GM12878 (cell line): ENCODE measurements around the gene FLT3LG. TPM values are rescaled to one million over a fixed set of nuclear protein-coding genes. Genes with fewer than 3 reads are reported as not detected.

Experiments
- ATAC-seq: fragments of 200-7000 bp; cut with Tn5 transposase; 3 replicates; pipeline ENCODE4 v1.9.1; 2020; ENCODE audit warnings: mild to moderate bottlenecking, moderate library complexity
- BruUV-seq: library from RNA; stranded (reverse); fragments of 400-500 nt; replicated peaks from 2 replicates; lab custom pipeline; 2021; lab: Mats Ljungman, UMichigan
- CTCF ChIA-PET: fragments of 300-600 bp; sonication (Branson Sonifier 250); formaldehyde crosslinking; extraction: SDS; loops from one replicate; lab custom pipeline; 2021; ENCODE audit warnings: inconsistent platforms; lab: Yijun Ruan, JAX
- POLR2A ChIA-PET: fragments of 350-600 bp; formaldehyde crosslinking; extraction: SDS; loops from one replicate; lab custom pipeline; 2021; ENCODE audit warnings: inconsistent platforms; lab: Charles Lee
- RAD21 ChIA-PET: fragments of 300-600 bp; sonication (Branson Sonifier 250); formaldehyde crosslinking; loops from one replicate; lab custom pipeline; 2023; ENCODE audit warnings: antibody characterized with exemption; ENCODE audit not compliant: unreplicated experiment; lab: Charles Lee
- SMC1A ChIA-PET: fragments of 300-600 bp; sonication (Branson Sonifier 250); formaldehyde crosslinking; loops from one replicate; lab custom pipeline; 2023; ENCODE audit not compliant: unreplicated experiment, uncharacterized antibody; lab: Charles Lee
- DNase-seq: peaks from one replicate; pipeline ENCODE4 v3.0.0-alpha.2; 2011; ENCODE audit warnings: low read depth, low spot score
- FAIRE-seq: peaks from 3 replicates; lab custom pipeline; 2011; peaks lifted over from hg19 to GRCh38; lab: Jason Lieb, UNC
- H2AFZ ChIP-seq: 2 replicates; pipeline ENCODE4 v1.6.0; 2011; ENCODE audit warnings: low read depth, low read length, control low read depth; ENCODE audit not compliant: control insufficient read depth
- H3K27ac ChIP-seq: 2 replicates; pipeline ENCODE4 v1.5.1; 2011; ENCODE audit warnings: control low read depth; ENCODE audit not compliant: control insufficient read depth, insufficient read depth
- H3K27me3 ChIP-seq, 2 experiments: replicated peaks in 1 of 2; 2 replicates each; pipeline versions ENCODE4 v1.6.0 to v1.6.1; 2011; ENCODE audit warnings: low read length in 1 of 2; ENCODE audit not compliant: control insufficient read depth in 2 of 2, insufficient read depth in 2 of 2
- H3K36me3 ChIP-seq, 2 experiments: 2 replicates each; pipeline ENCODE4 v1.5.1; 2011; ENCODE audit warnings: low read length in 1 of 2; ENCODE audit not compliant: control insufficient read depth in 2 of 2, insufficient read depth in 2 of 2
- H3K4me1 ChIP-seq: 2 replicates; pipeline ENCODE4 v1.6.1; 2011; ENCODE audit warnings: mild to moderate bottlenecking, low read length, moderate library complexity, mixed read lengths; ENCODE audit not compliant: control insufficient read depth, insufficient read depth
- H3K4me2 ChIP-seq: 2 replicates; pipeline ENCODE4 v1.6.0; 2011; ENCODE audit warnings: control low read depth; ENCODE audit not compliant: control insufficient read depth, insufficient read depth
- H3K4me3 ChIP-seq: fragments of 200-600 bp; sonication (generic); 2 replicates; pipeline ENCODE4 v1.5.1; 2016
- H3K79me2 ChIP-seq: 2 replicates; pipeline ENCODE4 v1.6.0; 2011; ENCODE audit warnings: low read length; ENCODE audit not compliant: control insufficient read depth, insufficient read depth
- H3K9ac ChIP-seq: 2 replicates; pipeline ENCODE4 v1.8.0; 2011; ENCODE audit warnings: low read length, control low read depth, mixed read lengths; ENCODE audit not compliant: control insufficient read depth, insufficient read depth
- H3K9me3 ChIP-seq: replicated peaks from 3 replicates; pipeline ENCODE4 v1.5.1; 2011; ENCODE audit warnings: mild to moderate bottlenecking, low read length; ENCODE audit not compliant: control insufficient read depth, insufficient read depth
- H4K20me1 ChIP-seq: 2 replicates; pipeline ENCODE4 v1.6.0; 2011; ENCODE audit not compliant: control insufficient read depth, insufficient read depth
- BACH1 ChIP-seq: fragments of 450-650 bp; IDR thresholded peaks from 2 replicates; pipeline ENCODE4 v1.6.1; 2017; ENCODE audit warnings: mild to moderate bottlenecking, borderline replicate concordance
- BRCA1 ChIP-seq: IDR thresholded peaks from 2 replicates; pipeline ENCODE4 v1.6.1; 2011; ENCODE audit warnings: low read depth, low read length, improper control_type of control experiment
- CBFB ChIP-seq: IDR thresholded peaks from 2 replicates; pipeline ENCODE4 v1.6.1; 2016; ENCODE audit warnings: antibody characterized with exemption, low read depth
- CBX5 ChIP-seq: sonication (generic); IDR thresholded peaks from 2 replicates; pipeline ENCODE4 v1.6.1; 2016; ENCODE audit warnings: low read depth, moderate library complexity, mild to moderate bottlenecking, inconsistent platforms
- E2F4 ChIP-seq: IDR thresholded peaks from 2 replicates; pipeline ENCODE4 v1.6.1; 2012; ENCODE audit warnings: low read depth, low read length, improper control_type of control experiment
- GATAD2B ChIP-seq: fragments of 450-650 bp; conservative IDR thresholded peaks from 2 replicates; pipeline ENCODE4 v1.6.1; 2017; ENCODE audit warnings: low read depth, mild to moderate bottlenecking, moderate library complexity
- HDAC2 ChIP-seq: fragments of 200-600 bp; sonication (generic); IDR thresholded peaks from 2 replicates; pipeline ENCODE4 v1.6.1; 2017
- JUNB ChIP-seq: IDR thresholded peaks from 2 replicates; pipeline ENCODE4 v1.6.1; 2016; ENCODE audit warnings: antibody characterized with exemption, mild to moderate bottlenecking
- LARP7 ChIP-seq: fragments of 450-650 bp; IDR thresholded peaks from 2 replicates; pipeline ENCODE4 v1.6.1; 2017; ENCODE audit warnings: mild to moderate bottlenecking
- MLLT1 ChIP-seq: fragments of 450-650 bp; IDR thresholded peaks from 2 replicates; pipeline ENCODE4 v1.6.1; 2016; ENCODE audit warnings: mild to moderate bottlenecking
- MXI1 ChIP-seq: fragments of 150-350 bp; IDR thresholded peaks from 2 replicates; pipeline ENCODE4 v1.6.1; 2011; ENCODE audit warnings: low read depth, mild to moderate bottlenecking, inconsistent platforms, low read length, improper control_type of control experiment
- NR2F1 ChIP-seq: fragments of 450-650 bp; conservative IDR thresholded peaks from 2 replicates; pipeline ENCODE4 v1.6.1; 2017; ENCODE audit warnings: mild to moderate bottlenecking
- TAF1 ChIP-seq: IDR thresholded peaks from 2 replicates; pipeline ENCODE4 v1.6.1; 2011; ENCODE audit warnings: mild to moderate bottlenecking, low read depth, low read length, borderline replicate concordance
- TARDBP ChIP-seq: IDR thresholded peaks from 2 replicates; pipeline ENCODE4 v1.6.1; 2016; ENCODE audit warnings: borderline replicate concordance
- ZZZ3 ChIP-seq: IDR thresholded peaks from 2 replicates; pipeline ENCODE4 v1.6.1; 2011; ENCODE audit warnings: low read depth; ENCODE audit not compliant: control insufficient read depth, insufficient read length
- WGBS: methylation state at CpG from one replicate; pipeline ENCODE4 v1.1.6; 2016; ENCODE audit warnings: low lambda C conversion rate; ENCODE audit not compliant: insufficient replicate concordance, insufficient coverage; ENCODE audit errors: missing lambda C conversion rate; 5-methylcytosine and 5-hydroxymethylcytosine counted together
- in situ Hi-C: fragments of 300-500 bp; cut with MboI; formaldehyde crosslinking; loops from 9 replicates; pipeline ENCODE4 v1.14.3; 2018; ENCODE audit warnings: mixed read lengths
- intact Hi-C: fragments of 100-400 bp; cut with micrococcal nuclease; formaldehyde crosslinking; loops from one replicate; pipeline ENCODE4 v1.14.2; 2022; ENCODE audit not compliant: unreplicated experiment
- polyA plus RNA-seq, 11 experiments: library from polyadenylated mRNA; depleted of rRNA in 4 of 11; unstranded in 6 of 11; stranded (reverse) in 5 of 11; fragments of >200 nt; fragmentation: Nextera tagmentation in 4 of 11; fragmentation: Illumina TruSeq in 1 of 11; extraction: Ambion mirVana in 4 of 11; extraction: Trizol in 1 of 11; gene quantifications; 1 replicate in 1 of 11; 2 replicates in 10 of 11; pipeline versions ENCODE4 v1.2.1 to v1.2.3, GENCODE V29; 2011 to 2016; ENCODE audit warnings: inconsistent platforms in 2 of 11, missing spikeins in 2 of 11, low read depth in 1 of 11
- total RNA-seq, 4 experiments: library from RNA; depleted of rRNA in 3 of 4; stranded (reverse); fragments of >200 nt in 3 of 4; fragmentation: Illumina TruSeq in 1 of 4; extraction: Trizol in 1 of 4; gene quantifications; 2 replicates each; pipeline versions ENCODE4 v1.2.1 to v1.2.3, GENCODE V29; 2013 to 2021
- TF ChIP-seq, protein P1 (sequence below): fragments of 150-350 bp; IDR thresholded peaks from 2 replicates; pipeline ENCODE4 v1.6.1; 2016; ENCODE audit warnings: low read depth, low read length

FLT3LG gene
- total and polyA plus RNA-seq, 10 of the 15 experiments (the other 5 are each of a cell fraction or from before 2014, with no cell fraction given): 0.68 to 13.1 (median 4.3) TPM

- peak; percentile 26; the same call in 1 of the 2 replicates for TF ChIP-seq MLLT1
These were observed 15.0 kb downstream of the FLT3LG start (continued) for GRCh38 chr19:49488863-49489537.

GRCh38 chr19:49489601-49490167 is 15.7 kb downstream of the FLT3LG start:
- no TSS peak for BruUV-seq
- ChIA-PET SMC1A (no interaction called here), CTCF (interaction anchor here (0.9 to 1.5 kb wide), 5 partner anchors 15 to 151 kb away, joined by 3 to 6 read pairs (median 5); partner anchors contain the start of gene RRAS), POLR2A (interaction anchor here (0.6 to 2.7 kb wide), 2 partner anchors 9 to 79 kb away, joined by 4 to 11 read pairs; no protein-coding TSS in a partner anchor), RAD21 (interaction anchor here (1.3 kb wide), 1 partner anchor 57 kb away, joined by 4 read pairs; no protein-coding TSS in a partner anchor)
- Histone ChIP-seq H3K4me1 (peaks cover 16% of the 10 kb centered on the region), H3K9me3 (no peaks in the 10 kb centered on the region; the same call in 2 of the 3 replicates), H3K27ac (peak overlapping the region; percentile 83), H3K9ac (peak overlapping the region; percentile 95), H3K79me2 (peaks cover 41% of the 10 kb centered on the region), H3K4me3 (peak overlapping the region; percentile 97), H2AFZ (no peak overlapping the region), H3K4me2 (peak overlapping the region; percentile 91), H3K27me3 (no peaks in the 10 kb centered on the region), H3K36me3 (peaks cover 26 to 40% of the 10 kb centered on the region in 2 experiments), H4K20me1 (peaks cover 13% of the 10 kb centered on the region)
- no peak for DNase-seq
- 1% methylated on average over 15 of the region's 15 CpGs for WGBS
- FAIRE-seq: no peak
- intact Hi-C loops (loop anchor here (5.0 kb wide), 1 partner anchor 383 kb away; no protein-coding TSS in a partner anchor), in situ Hi-C loops (no loop called here)
- peak; percentile 59 for ATAC-seq
- no peak; the same call in 1 of the 2 replicates for TF ChIP-seq GATAD2B
- TF ChIP-seq, protein P1, sequence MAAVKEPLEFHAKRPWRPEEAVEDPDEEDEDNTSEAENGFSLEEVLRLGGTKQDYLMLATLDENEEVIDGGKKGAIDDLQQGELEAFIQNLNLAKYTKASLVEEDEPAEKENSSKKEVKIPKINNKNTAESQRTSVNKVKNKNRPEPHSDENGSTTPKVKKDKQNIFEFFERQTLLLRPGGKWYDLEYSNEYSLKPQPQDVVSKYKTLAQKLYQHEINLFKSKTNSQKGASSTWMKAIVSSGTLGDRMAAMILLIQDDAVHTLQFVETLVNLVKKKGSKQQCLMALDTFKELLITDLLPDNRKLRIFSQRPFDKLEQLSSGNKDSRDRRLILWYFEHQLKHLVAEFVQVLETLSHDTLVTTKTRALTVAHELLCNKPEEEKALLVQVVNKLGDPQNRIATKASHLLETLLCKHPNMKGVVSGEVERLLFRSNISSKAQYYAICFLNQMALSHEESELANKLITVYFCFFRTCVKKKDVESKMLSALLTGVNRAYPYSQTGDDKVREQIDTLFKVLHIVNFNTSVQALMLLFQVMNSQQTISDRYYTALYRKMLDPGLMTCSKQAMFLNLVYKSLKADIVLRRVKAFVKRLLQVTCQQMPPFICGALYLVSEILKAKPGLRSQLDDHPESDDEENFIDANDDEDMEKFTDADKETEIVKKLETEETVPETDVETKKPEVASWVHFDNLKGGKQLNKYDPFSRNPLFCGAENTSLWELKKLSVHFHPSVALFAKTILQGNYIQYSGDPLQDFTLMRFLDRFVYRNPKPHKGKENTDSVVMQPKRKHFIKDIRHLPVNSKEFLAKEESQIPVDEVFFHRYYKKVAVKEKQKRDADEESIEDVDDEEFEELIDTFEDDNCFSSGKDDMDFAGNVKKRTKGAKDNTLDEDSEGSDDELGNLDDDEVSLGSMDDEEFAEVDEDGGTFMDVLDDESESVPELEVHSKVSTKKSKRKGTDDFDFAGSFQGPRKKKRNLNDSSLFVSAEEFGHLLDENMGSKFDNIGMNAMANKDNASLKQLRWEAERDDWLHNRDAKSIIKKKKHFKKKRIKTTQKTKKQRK: no peak
- TF ChIP-seq HDAC2: no peak
- no peak for TF ChIP-seq BRCA1
- TF ChIP-seq MXI1: no peak
- TF ChIP-seq ZZZ3: no peak
- peak; percentile 67; the same call in 1 of the 2 replicates for TF ChIP-seq TAF1
- TF ChIP-seq CBX5: no peak
- TF ChIP-seq TARDBP: no peak
- no peak for TF ChIP-seq BACH1
- TF ChIP-seq CBFB: no peak
- TF ChIP-seq NR2F1: 0 out of 2 replicates have a peak, but pooled peaks have one; percentile 21
- peak; percentile 25 for TF ChIP-seq LARP7
- no peak for TF ChIP-seq E2F4
- TF ChIP-seq JUNB: no peak
